Peyer's patch (tissue), 4 donors: ENCODE results near the gene STX18.

Experiments
- POLR2A ChIP-seq, 2 donors: fragments of 450-650 bp; IDR thresholded peaks; one replicate each; pipeline ENCODE4 v1.5.1; 2017; ENCODE audit warnings: antibody characterized with exemption in 2 of 2, mild to moderate bottlenecking in 2 of 2, moderate library complexity in 2 of 2
- TF ChIP-seq, protein P1 (sequence below), 6 experiments: fragments of 450-650 bp in 4 of 6; fragments of 200-600 bp in 2 of 6; sonication (generic) in 1 of 6; IDR thresholded peaks; one replicate each; pipeline ENCODE4 v1.5.1; 2017 to 2019; ENCODE audit warnings: antibody characterized with exemption in 6 of 6, mild to moderate bottlenecking in 3 of 6, moderate library complexity in 1 of 6

DNA sequence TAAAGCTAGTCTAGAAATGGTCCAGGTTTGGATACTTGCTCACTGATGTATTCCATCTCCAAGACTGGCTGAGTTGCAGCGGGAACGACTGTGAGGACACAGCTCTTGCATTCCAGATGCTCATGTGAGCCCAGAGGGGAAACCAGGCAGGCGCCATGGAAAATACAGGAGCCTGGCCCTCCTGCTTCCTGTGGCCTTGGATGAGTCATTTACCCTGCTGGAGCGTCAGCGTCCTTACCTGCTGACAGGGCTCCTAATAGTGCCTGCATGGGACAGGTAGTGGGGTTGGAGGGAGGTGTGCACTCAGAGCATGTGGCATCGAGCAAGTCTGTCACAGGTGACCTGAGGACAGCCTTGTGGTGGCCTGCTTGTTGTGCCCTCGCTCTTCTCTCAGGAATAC lies 85.5 kb downstream of the STX18 start:
- TF ChIP-seq, protein P1, sequence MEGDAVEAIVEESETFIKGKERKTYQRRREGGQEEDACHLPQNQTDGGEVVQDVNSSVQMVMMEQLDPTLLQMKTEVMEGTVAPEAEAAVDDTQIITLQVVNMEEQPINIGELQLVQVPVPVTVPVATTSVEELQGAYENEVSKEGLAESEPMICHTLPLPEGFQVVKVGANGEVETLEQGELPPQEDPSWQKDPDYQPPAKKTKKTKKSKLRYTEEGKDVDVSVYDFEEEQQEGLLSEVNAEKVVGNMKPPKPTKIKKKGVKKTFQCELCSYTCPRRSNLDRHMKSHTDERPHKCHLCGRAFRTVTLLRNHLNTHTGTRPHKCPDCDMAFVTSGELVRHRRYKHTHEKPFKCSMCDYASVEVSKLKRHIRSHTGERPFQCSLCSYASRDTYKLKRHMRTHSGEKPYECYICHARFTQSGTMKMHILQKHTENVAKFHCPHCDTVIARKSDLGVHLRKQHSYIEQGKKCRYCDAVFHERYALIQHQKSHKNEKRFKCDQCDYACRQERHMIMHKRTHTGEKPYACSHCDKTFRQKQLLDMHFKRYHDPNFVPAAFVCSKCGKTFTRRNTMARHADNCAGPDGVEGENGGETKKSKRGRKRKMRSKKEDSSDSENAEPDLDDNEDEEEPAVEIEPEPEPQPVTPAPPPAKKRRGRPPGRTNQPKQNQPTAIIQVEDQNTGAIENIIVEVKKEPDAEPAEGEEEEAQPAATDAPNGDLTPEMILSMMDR (IDR thresholded peaks at IDR 0.05), result no peak
- TF ChIP-seq POLR2A (IDR thresholded peaks at IDR 0.05), result no peak
